GM19395 (cell line): ENCODE data around the gene ARID5B.

Source experiments
- ATAC-seq: cut with Tn5 transposase; IDR thresholded peaks from one replicate; pipeline ENCODE4 v1.9.1; 2021; ENCODE audit warnings: mild to moderate bottlenecking, moderate library complexity; ENCODE audit not compliant: unreplicated experiment

Gene ARID5B

GRCh38 chr10:61987951-61988379 is 86.5 kb downstream of the ARID5B start:
- ATAC-seq = peak; percentile 99

- ATAC-seq = no peak
These were observed 88.7 kb downstream of the ARID5B start for GRCh38 chr10:61989995-61990760.

DNA sequence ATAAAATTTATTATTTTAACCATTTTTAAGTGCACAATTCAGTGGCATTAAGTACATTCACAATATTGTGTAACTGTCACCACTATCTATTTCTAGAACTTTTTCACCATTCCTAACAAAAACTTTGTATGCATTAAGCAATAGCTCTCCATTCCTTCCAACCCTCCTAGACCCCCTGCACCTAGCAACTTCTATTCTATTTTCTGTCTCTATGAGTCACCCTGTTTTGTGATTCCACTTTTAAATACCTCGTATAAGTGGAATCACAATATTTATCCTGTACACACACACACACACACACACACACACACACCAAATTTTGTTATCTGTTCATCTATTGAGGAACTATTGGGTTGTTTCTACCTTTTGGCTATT is 89.2 kb downstream of the ARID5B start:
- ATAC-seq = no peak

GRCh38 chr10:61991166-61991565 is 89.7 kb downstream of the ARID5B start:
- ATAC-seq = no peak

- no peak for ATAC-seq
These were observed 90.6 kb downstream of the ARID5B start for GRCh38 chr10:61992059-61992460.

DNA sequence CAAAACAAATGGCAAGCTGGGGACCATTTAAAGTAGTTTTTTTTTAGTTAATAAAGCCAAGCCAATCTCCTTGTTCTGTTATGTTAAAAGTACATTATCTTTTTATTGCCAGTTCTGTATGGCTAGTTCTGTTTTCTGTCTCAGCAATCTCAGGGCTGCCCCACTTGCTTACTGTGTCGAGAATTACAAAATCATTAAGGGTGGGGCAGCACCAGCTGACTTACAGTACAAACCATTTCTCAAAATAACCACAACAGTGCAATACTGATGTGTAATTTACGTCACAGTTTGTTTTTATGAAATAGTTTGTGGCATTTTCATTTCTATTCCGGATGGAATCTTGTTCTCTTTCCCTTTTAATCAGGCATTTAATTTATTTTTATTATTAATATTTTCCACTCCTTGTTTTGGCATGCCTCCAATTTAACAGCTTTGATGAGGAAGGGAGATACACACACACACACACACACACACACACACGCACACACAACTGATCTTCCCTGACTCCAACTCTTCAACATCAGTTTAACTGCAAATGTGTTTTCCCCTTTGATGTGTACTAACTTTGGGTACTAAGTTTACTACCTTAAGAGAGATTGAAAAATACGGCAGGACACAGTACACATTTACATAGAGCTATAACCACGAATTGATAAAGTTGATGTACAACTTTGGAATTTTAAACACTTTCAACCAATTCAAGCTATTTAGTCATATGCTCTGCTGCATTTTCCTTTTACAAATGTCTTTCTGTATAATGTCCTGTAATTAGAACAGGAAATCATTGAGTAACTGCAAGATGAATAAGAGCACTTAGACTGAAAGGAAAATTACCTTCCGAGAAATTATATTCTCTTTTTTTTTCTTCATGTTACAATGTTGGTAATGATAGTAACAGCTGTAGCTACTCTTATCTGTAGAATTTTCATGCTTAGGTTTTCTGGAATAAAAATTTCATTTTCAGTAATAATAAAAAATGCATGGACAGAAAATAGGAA is 91.5 kb downstream of the ARID5B start:
- no peak for ATAC-seq

GRCh38 chr10:61993711-61994401 is 92.4 kb downstream of the ARID5B start:
- ATAC-seq = no peak

DNA sequence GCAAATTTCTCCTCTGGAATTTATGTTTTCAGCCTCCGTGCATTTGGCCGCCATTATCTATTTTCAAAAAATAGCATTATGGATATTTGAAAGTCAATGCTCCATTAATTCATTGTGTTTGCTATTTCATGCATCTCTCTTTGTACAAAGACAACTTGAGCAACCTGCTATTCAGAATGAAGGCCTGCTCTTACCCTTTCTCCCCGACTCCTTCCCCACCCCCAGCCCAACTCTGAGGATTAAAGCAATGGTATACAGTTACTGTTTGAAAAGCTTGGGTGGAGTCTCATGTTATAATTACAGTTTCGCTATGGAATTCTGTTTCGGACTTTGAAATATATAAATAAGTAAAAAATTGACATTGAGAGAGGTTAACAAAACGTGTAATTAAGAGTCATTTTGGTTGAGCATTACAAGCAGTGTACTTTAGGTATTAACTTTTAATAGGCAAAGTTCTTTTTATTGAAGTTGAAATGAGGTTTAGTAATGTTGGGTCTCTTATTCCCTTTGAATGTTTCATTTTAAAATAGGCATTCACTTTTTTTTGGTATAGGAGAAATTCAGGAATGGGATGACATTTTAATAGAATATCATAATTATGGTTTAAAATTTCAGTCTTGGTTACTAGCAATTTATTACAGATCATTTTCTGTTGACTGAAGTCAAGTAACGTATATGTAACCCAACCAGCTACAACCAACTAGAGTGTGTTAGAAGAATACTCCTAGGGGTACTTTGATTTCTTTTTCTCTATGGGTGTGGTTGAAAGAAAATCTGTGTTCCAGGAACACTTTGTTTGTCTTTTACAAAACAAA is 93.1 kb downstream of the ARID5B start:
- no peak for ATAC-seq

DNA sequence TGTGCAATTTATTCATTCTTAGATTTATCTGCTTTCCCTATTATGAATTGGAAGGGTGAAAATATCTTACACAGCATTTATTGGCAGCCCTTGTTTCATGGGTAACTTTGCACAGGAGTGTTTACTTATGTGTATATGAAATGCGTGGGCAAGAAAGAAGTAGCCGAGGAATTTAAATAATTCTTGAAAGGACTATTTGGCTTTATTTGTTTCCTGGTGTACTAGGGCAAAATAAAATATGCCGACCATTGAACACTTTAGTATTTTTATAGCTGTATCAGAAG is 93.7 kb downstream of the ARID5B start:
- ATAC-seq = no peak

GRCh38 chr10:61998937-61999336 is 97.4 kb downstream of the ARID5B start:
- no peak for ATAC-seq

DNA sequence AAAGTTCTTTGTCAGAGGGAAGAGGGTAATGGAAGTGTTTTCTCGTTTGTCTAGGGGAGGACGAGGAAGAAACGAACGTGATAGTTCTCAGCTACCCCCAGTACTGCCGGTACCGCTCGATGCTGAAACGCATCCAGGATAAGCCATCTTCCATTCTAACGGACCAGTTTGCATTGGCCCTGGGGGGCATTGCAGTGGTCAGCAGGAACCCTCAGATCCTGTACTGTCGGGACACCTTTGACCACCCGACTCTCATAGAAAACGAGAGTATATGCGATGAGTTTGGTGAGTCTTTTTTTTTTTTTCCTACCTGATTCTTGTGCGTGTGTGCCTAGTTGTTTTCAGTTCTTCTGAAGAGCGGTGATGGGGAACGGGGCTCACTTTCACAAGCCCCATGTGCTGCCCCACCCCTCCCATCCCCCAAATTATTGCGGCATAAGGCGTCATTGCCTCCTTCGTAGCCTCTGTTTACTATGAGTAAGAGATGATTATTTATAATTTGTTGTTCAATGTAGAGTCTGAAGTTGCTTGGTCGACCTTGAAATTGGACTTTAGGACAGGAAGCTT is 98.6 kb downstream of the ARID5B start:
- ATAC-seq = peak; percentile 82

GRCh38 chr10:62000726-62001125 is 99.2 kb downstream of the ARID5B start:
- ATAC-seq = peak; percentile 2

- ATAC-seq = no peak
These were observed 100.4 kb downstream of the ARID5B start for GRCh38 chr10:62001898-62002297.

GRCh38 chr10:62002753-62003152 is 101.3 kb downstream of the ARID5B start:
- ATAC-seq = no peak

DNA sequence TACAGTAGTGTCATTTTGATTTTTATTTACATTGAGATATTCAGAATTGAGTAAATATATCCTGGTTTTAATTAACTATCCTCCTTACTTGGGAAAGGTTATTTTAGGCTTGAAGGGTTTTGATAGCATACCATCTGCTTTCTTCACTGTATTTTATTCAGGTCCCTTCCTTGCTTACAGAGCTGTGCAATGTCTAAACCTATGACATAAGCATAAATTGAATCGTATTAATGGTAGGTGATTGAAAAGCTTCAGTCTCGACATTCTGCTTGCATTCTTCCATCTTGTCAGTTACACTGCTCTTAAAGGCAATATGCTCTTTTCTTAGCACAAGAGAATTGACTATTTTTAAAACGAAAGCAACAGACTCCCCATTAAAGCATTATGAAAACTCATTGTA is 102.5 kb downstream of the ARID5B start:
- no peak for ATAC-seq

GRCh38 chr10:62005281-62005680 is 103.8 kb downstream of the ARID5B start:
- no peak for ATAC-seq

DNA sequence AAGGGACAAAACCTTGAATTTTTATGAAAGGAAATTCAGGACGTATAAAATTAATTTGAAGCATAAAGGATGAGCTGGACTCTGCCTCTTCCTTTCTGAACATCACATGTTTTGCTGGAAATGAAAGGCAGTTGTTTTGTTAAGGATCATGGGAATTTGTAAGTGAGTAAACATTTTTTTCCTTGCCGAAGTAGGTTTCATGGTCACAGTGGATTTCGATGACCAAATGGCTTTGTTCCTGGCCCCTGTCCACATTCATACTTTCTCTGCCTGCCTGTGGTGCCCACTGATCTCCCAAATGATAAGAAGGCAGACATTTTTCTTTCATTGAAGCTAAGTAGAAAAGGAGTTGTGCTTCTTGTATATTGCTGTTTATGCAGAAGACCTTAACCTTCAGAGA is 104.2 kb downstream of the ARID5B start:
- ATAC-seq = no peak

DNA sequence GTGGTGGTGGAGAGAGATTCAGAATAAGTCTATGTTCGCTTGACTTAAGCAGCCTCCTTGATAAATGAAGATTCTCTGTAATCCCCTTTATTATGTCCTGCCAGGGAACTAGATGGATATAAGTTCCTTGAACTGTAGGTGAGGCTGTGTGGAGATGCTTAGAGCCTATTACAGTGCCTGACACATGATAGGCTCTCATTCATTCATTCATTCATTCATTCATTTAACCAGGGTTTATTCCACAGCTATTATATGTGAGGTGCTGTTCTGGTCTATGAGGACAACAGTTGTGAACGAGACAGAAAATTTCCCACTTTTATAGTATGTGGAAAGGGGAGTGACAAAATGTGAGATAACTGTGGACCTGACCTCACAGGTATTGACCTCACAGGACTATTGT is 105.6 kb downstream of the ARID5B start:
- ATAC-seq = no peak

DNA sequence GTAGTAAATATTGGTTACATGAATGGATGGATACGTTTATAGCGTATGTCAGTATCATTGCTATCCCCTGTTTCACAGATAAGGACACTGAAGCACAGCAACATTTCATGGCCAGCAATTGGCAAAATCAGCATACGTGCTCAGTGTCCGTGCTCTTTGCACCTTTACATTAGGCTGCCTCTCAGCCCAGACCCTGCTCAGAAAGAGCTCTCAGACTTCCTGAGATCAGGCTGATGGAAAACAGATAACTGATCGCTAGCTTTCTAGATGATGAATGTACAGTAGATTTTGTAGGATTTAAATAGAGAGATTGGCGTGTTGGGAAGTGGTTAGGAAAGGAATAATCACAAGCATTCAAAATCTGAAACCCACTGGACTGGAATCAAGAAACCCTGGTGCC is 106.7 kb downstream of the ARID5B start:
- no peak for ATAC-seq

GRCh38 chr10:62008946-62009345 is 107.4 kb downstream of the ARID5B start:
- ATAC-seq = no peak
